Endodermal cell (in vitro differentiated cells): ENCODE data around the gene THAP11. TPM values are rescaled to one million over a fixed set of nuclear protein-coding genes. Genes with fewer than 3 reads are reported as not detected.

ENCODE experiments used
- DNase-seq: peaks from one replicate; pipeline ENCODE4 v3.0.0-alpha.2; 2017
- H3K27ac ChIP-seq: 2 replicates; pipeline ENCODE4 v1.5.1; 2013; ENCODE audit warnings: mild to moderate bottlenecking, low read depth, low read length, moderate library complexity
- H3K27me3 ChIP-seq: 2 replicates; pipeline ENCODE4 v1.6.1; 2013; ENCODE audit warnings: mild to moderate bottlenecking, low read length, moderate library complexity; ENCODE audit not compliant: insufficient read depth, control insufficient read depth, poor library complexity, severe bottlenecking
- H3K36me3 ChIP-seq: 2 replicates; pipeline ENCODE4 v1.7.0; 2013; ENCODE audit warnings: mild to moderate bottlenecking, low read length, moderate library complexity; ENCODE audit not compliant: control insufficient read depth, insufficient read depth
- H3K4me1 ChIP-seq: one replicate; pipeline ENCODE4 v1.7.0; 2013; ENCODE audit warnings: low read length; ENCODE audit not compliant: control insufficient read depth, insufficient read depth
- H3K4me3 ChIP-seq: 2 replicates; pipeline ENCODE4 v1.5.1; 2013; ENCODE audit warnings: mild to moderate bottlenecking, low read length, moderate library complexity
- H3K9ac ChIP-seq: 2 replicates; pipeline ENCODE4 v1.6.1; 2013; ENCODE audit warnings: mild to moderate bottlenecking, low read length, moderate library complexity; ENCODE audit not compliant: poor library complexity, severe bottlenecking; ENCODE audit errors: extremely low read depth
- H3K9me3 ChIP-seq: 2 replicates; pipeline ENCODE4 v1.6.1; 2013; ENCODE audit warnings: mild to moderate bottlenecking, low read length, moderate library complexity; ENCODE audit not compliant: control insufficient read depth
- H3K27ac Mint-ChIP-seq: 2 replicates; pipeline ENCODE4 v1.8.0; 2020; ENCODE audit warnings: mixed read lengths
- H3K27me3 Mint-ChIP-seq: 2 replicates; pipeline ENCODE4 v1.8.0; 2021; ENCODE audit warnings: mild to moderate bottlenecking, mixed read lengths; ENCODE audit not compliant: insufficient read depth
- H3K36me3 Mint-ChIP-seq: 2 replicates; pipeline ENCODE4 v1.8.0; 2020; ENCODE audit warnings: low read depth, mixed read lengths
- H3K4me1 Mint-ChIP-seq: 2 replicates; pipeline ENCODE4 v1.8.0; 2020; ENCODE audit warnings: mixed read lengths
- H3K4me3 Mint-ChIP-seq: 2 replicates; pipeline ENCODE4 v1.8.0; 2020; ENCODE audit warnings: mild to moderate bottlenecking, moderate library complexity, mixed read lengths
- H3K9me3 Mint-ChIP-seq: 2 replicates; pipeline ENCODE4 v1.8.0; 2020; ENCODE audit warnings: mild to moderate bottlenecking, mixed read lengths
- WGBS, 2 experiments: methylation state at CpG; one replicate each; pipeline versions ENCODE4 v1.1.5 to v1.1.7; 2013; ENCODE audit warnings: missing lambda C conversion rate in 2 of 2, mixed read lengths in 1 of 2; ENCODE audit not compliant: insufficient coverage in 1 of 2, insufficient read length in 1 of 2; 5-methylcytosine and 5-hydroxymethylcytosine counted together
- total RNA-seq, 2 donors: library from RNA; stranded (reverse); fragmentation: NEBNext Ultra II Directional in 1 of 2; extraction: Animal tissue kit (Norgen Biotek cat#: 25700) in 1 of 2; gene quantifications; 2 replicates in 1 of 2; 3 replicates in 1 of 2; pipeline ENCODE4 v1.2.1, GENCODE V29; 2021
- TF ChIP-seq, protein P1 (sequence below): fragments of 200-600 bp; sonication (generic); conservative IDR thresholded peaks from 2 replicates; pipeline ENCODE4 v1.5.0; 2021; ENCODE audit warnings: antibody characterized with exemption, mild to moderate bottlenecking

THAP11 gene
- total RNA-seq, 2 donors from 2014 or later: 28.0 to 32.9 TPM

DNA sequence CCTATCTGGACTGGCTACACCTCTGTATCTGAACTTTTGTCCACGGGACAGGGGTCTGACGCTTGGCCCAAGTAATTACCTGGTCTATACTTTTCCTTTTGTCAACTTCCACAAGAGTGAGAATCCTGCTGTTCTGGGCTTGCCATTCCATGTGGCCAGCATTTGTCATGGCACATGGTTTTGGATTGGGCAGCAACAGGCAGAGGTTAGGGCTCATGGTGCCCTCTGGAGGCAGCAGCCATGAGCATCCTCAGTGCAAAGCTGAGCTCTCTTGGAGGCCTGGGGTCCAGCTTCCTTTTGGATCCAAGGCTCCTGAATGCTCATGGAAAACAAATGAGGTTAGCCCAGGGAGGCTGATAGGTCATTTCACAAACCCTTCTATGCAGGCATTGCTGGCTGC, 23.2 kb downstream of the THAP11 start:
- Histone ChIP-seq H3K27ac (no peak overlapping the region), H3K9ac (no peak overlapping the region), H3K27me3 (no peaks in the 10 kb centered on the region), H3K4me3 (no peak overlapping the region), H3K9me3 (no peaks in the 10 kb centered on the region), H3K4me1 (no peaks in the 10 kb centered on the region), H3K36me3 (peaks cover 89% of the 10 kb centered on the region)
- Mint-ChIP-seq H3K4me3 (no peak overlapping the region), H3K9me3 (no peaks in the 10 kb centered on the region), H3K27me3 (no peaks in the 10 kb centered on the region), H3K4me1 (peaks cover 16% of the 10 kb centered on the region), H3K36me3 (peaks cover 47% of the 10 kb centered on the region), H3K27ac (peak overlapping the region; percentile 42)
- DNase-seq: peak; percentile 86
- 92 to 93% methylated on average over 2 of the region's 2 CpGs for WGBS, 2 experiments
- TF ChIP-seq, protein P1, sequence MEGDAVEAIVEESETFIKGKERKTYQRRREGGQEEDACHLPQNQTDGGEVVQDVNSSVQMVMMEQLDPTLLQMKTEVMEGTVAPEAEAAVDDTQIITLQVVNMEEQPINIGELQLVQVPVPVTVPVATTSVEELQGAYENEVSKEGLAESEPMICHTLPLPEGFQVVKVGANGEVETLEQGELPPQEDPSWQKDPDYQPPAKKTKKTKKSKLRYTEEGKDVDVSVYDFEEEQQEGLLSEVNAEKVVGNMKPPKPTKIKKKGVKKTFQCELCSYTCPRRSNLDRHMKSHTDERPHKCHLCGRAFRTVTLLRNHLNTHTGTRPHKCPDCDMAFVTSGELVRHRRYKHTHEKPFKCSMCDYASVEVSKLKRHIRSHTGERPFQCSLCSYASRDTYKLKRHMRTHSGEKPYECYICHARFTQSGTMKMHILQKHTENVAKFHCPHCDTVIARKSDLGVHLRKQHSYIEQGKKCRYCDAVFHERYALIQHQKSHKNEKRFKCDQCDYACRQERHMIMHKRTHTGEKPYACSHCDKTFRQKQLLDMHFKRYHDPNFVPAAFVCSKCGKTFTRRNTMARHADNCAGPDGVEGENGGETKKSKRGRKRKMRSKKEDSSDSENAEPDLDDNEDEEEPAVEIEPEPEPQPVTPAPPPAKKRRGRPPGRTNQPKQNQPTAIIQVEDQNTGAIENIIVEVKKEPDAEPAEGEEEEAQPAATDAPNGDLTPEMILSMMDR: peak; percentile 71

DNA sequence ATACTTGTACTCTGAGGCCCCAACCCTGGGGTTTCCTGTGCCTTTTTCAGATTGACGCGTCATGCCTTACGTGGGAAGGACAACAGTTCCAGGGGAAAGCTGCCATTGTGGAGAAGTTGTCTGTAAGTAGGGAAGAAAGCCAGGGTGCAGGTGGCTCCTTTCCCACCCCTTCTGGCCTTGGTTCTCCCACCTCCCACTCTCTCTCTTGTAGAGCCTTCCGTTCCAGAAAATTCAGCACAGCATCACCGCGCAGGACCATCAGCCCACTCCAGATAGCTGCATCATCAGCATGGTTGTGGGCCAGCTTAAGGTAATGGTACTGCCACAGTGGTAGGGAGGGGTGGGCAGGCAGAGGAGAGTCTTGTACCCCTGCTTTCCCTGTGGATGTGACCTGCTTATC, 26.2 kb downstream of the THAP11 start:
- H3K9ac ChIP-seq: no peak overlapping the region

DNA sequence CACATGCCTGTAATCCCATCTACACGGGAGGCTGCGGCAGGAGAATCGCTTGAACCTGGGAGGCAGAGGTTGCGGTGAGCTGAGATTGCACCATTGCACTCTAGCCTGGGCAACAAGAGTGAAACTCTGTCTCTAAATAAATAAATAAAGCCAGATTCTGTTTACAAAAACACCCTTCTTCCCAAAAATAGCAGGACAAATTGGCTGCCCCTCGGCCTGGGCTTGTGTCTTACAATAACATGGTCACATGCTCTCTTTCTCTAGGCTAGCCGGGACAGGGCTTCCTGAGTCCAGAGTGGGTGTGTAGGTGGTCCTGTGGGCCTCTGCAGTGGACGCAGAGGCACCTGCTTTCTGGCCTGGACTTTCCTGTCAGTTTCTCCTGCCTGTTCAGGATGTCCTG, 27.5 kb downstream of the THAP11 start:
- Histone ChIP-seq H3K9me3 (no peaks in the 10 kb centered on the region), H3K27ac (no peak overlapping the region), H3K4me3 (no peak overlapping the region), H3K4me1 (no peaks in the 10 kb centered on the region), H3K9ac (no peak overlapping the region), H3K36me3 (peaks cover 74% of the 10 kb centered on the region), H3K27me3 (no peaks in the 10 kb centered on the region)
- H3K9me3 Mint-ChIP-seq: no peaks in the 10 kb centered on the region
- WGBS, 2 experiments: 95% methylated on average over 6 to 7 of the region's 7 CpGs
- no peak for DNase-seq
- TF ChIP-seq, protein P1: no peak
- H3K4me1 Mint-ChIP-seq: peaks cover 17% of the 10 kb centered on the region
- no peaks in the 10 kb centered on the region for H3K27me3 Mint-ChIP-seq
- no peak overlapping the region for H3K4me3 Mint-ChIP-seq
- peaks cover 42% of the 10 kb centered on the region for H3K36me3 Mint-ChIP-seq
- no peak overlapping the region for H3K27ac Mint-ChIP-seq

More for the DNA sequence above, 26.2 kb downstream of the THAP11 start:
- peaks cover 84% of the 10 kb centered on the region for H3K36me3 ChIP-seq
- H3K36me3 Mint-ChIP-seq: peaks cover 43% of the 10 kb centered on the region
- H3K4me1 ChIP-seq: no peaks in the 10 kb centered on the region
- H3K4me1 Mint-ChIP-seq: peaks cover 13% of the 10 kb centered on the region
- H3K27ac Mint-ChIP-seq: no peak overlapping the region
- no peak overlapping the region for H3K27ac ChIP-seq
- no peak overlapping the region for H3K4me3 ChIP-seq
- no peak for DNase-seq
- no peaks in the 10 kb centered on the region for H3K9me3 ChIP-seq
- no peaks in the 10 kb centered on the region for H3K9me3 Mint-ChIP-seq
- TF ChIP-seq, protein P1: no peak
- H3K27me3 ChIP-seq: no peaks in the 10 kb centered on the region
- 97 to 98% methylated on average over 6 of the region's 6 CpGs for WGBS, 2 experiments
- H3K27me3 Mint-ChIP-seq: no peaks in the 10 kb centered on the region
- no peak overlapping the region for H3K4me3 Mint-ChIP-seq
